Measurements from ENCODE around the gene ANKUB1.

DNA sequence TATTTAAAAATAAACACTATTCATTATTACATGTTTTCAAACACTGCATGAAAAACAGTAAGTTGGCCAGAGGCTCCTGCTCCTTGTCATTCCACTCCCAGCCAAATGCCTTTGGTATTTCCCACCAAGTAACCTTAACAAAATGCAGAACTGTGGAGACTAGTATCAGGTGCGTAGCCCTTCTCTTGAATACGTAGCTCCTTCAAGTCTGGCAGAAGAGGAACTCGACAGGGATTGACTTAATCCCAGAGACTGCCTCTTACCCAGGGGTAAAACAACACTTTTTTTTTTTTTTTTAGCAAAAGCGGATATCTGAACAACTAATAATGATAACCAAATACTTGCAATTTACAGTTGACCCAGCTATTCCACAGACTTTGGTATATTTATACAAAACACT, 40.8 kb downstream of the ANKUB1 start:
- TF ChIP-seq, protein P1, sequence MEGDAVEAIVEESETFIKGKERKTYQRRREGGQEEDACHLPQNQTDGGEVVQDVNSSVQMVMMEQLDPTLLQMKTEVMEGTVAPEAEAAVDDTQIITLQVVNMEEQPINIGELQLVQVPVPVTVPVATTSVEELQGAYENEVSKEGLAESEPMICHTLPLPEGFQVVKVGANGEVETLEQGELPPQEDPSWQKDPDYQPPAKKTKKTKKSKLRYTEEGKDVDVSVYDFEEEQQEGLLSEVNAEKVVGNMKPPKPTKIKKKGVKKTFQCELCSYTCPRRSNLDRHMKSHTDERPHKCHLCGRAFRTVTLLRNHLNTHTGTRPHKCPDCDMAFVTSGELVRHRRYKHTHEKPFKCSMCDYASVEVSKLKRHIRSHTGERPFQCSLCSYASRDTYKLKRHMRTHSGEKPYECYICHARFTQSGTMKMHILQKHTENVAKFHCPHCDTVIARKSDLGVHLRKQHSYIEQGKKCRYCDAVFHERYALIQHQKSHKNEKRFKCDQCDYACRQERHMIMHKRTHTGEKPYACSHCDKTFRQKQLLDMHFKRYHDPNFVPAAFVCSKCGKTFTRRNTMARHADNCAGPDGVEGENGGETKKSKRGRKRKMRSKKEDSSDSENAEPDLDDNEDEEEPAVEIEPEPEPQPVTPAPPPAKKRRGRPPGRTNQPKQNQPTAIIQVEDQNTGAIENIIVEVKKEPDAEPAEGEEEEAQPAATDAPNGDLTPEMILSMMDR (IDR thresholded peaks at IDR 0.05): no peak
- TF ChIP-seq POLR2A (IDR thresholded peaks at IDR 0.05): no peak

Measured in breast epithelium (tissue), 3 donors.